GM19328 (cell line): ENCODE results near the gene POPDC3.
"Not testable (repeated sequence)": the region's sequence is repeated elsewhere in the genome, so short reads cannot be mapped to it uniquely, and the experiment has no call there.

Experiments used
- ATAC-seq: cut with Tn5 transposase; IDR thresholded peaks from one replicate; pipeline ENCODE4 v1.9.1; 2021; ENCODE audit warnings: mild to moderate bottlenecking, moderate library complexity; ENCODE audit not compliant: unreplicated experiment

The POPDC3 gene

DNA sequence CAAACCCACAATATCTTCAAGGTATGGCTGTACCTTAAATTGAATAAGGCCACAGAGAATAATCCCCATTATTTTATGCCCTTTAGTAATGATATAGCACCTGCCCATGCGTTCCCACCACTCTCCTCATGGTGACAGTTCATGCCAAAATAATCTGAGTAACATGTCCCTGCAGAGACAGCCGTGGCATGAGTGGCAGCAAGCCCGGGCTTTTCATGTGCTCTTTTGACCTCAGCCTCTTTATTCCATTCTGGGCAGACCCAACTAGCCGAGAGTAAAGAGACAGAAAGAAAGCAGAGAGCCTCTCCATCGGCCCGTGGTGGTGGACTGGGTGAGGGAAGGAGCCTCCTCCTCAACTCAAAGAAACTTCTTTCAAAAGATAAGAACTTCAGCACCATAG, 19.9 kb upstream of the POPDC3 start:
- ATAC-seq = no peak

- no peak for ATAC-seq
Observed at GRCh38 chr6:105196076-105196475, 16.3 kb upstream of the POPDC3 start.

DNA sequence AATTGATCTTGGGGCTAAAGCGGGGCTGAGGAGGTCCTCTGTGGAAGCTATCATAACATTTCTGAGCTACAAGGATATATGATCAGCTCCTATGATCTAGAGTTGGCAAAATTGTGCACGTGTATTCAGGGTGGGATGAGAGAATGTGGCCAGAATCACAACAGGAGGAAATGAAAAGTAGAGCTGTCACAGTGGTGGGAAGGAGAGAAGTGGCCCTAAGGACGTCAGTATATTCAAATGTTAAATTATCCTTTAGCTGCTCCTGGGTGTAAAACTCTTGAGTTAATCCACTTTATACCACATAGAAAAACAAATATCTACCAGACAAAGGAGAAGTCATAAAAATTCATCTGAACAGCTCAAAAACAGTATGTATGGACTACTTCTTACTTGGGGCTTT, 14.8 kb upstream of the POPDC3 start:
- no peak for ATAC-seq

DNA sequence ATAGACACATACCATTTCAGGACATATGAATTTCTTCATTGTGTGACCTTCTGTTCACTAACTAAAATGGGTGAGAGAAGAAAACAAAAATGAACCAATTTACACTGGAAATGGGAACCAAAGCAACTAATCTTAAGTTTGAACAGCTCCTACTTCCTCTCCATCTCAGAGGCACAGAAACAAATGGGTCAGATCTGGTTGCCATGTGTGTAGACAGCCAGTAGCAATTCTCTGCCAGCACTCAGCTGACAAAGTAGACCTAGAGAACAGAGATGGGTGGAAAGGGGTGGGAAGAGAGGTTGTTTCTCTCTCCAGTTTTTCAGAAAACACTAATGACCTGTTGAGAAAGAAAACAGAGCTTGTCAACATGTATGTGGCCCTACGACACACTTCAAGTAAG, 14.3 kb upstream of the POPDC3 start:
- ATAC-seq = no peak

DNA sequence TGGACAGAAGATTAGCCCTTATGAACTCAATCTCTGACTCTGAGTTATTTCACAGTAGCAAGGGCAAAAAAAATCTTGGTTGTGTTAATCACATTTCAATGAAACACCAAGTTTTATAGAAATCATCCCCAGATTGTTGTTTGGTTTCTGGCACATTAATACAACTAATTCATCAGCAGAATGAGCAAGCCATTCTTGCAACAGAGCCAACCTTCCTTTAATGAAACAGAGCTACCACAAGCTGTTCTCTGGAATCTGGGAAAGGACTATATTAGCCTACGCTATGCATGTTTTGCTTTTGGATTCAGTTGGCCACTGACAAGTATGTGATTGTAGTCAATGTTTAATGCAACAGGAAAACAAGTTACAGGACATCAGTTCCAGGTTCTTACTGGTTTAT, 13.8 kb upstream of the POPDC3 start:
- no peak for ATAC-seq

DNA sequence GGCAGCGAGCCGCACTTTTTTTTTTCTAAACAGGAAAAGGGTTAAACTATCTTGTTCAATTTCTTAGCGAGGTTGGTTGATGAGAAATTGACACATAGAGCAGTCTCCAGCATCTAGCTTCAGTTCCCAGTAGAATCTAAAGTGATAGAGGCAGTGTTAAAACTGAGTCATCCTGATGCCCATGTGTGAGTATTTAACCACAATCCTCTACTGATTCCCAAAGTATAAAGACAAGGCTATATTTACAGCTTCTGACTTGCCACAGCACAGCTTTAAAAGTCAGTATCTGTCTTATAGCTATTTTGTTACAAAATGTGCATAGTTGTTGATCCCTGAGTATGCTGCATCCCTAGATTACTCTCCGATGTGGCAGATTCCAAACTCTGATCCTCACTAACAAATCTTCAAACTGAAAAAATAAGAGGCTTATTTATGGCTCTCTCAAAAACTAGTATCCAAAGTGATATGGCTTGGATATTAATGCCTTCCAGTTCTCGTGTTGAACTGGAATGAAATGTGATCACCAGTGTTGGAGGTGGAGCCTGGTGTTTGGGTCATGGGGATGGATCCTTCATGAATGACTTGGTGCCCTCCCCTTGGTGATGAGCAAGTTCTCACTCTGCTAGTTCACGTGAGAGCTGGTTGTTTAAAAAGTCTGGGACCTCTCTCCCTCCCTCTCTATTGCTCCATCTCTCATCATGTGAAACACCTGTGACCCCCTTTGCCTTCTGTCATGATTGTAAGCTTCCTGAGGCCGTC, 13.1 kb upstream of the POPDC3 start:
- no peak for ATAC-seq

- ATAC-seq = no peak
Observed at GRCh38 chr6:105191351-105191750, 11.5 kb upstream of the POPDC3 start.

GRCh38 chr6:105189026-105189820, 9.4 kb upstream of the POPDC3 start:
- ATAC-seq = no peak

DNA sequence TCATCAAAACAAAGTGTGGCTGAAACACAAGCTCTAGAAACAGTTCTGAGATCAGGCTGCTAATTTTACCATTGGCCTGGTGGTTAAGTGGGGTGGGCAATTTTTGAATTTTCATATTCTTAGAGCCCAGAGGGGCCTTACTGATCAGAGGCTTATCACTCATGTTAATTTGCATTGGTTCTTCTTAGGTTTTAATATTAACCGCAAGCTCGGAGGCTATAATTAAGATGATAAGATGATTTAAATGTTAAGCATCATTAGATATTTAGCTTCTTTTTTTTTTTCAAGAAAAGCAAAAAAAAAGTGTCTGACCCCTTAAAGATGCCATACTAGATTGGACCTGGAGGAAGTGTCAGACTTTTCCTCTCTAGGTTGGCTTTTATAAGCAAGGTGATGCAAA, 8.4 kb upstream of the POPDC3 start:
- no peak for ATAC-seq

DNA sequence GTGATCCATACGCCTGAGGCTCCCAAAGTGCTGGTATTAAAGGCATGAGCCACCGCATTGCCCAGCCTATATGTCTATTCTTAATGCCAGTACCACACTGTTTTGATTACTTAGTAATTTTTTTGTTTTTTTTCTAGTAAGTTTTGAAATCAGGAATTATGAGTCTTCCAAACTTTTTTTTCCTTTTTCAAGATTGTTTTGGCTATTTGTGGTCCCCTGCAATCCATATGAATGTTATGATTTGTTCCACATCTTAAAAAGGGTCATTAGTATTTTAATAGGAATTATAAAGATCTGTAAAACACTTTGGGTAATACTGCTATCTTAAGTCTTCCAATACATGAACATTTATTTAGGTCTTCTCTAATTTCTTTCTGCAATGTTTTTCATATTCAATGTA, 6.8 kb upstream of the POPDC3 start:
- ATAC-seq = no peak

DNA sequence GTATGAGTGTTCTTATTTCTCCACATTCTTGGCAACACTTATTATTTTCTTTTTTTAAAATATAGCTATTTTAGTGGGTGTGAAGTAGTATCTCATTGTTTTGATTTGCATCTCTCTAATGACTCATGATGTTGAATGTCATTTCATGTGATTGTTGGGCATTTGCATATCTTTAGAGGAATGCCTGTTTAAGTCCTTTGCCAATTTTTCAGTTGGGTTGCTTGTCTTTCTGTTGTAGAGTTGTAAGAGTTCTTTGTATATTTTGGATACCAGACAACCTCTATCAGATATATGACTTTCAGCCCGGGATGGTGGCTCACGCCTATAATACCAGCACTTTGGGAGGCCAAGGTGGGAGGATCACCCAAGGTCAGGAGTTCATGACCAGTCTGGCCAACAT, 5.1 kb upstream of the POPDC3 start:
- ATAC-seq = no peak

DNA sequence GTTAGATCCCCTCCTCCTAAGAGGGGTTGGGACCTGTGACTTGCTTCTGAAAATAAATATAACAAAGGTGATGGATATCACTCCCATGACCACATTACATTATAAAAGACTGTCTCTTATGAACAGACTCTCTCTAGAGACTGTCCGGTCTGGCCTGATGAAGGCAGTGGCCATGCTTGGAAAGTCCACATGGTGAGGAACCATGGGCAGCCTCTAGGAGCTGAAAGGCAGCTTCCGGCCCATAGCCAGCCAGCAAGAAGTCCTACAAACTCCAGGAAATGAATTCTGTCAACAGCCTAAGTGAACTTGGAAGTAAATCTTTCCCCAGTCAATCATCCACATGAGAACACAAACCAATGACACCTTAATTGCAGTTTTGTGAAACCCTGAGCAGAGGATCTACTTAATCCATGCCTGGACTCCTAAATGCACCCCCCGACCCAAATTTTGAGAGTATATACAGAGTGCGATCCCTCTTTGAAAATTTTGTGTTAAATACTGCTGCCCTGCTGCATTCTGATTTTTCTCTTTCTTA, 2.2 kb upstream of the POPDC3 start:
- ATAC-seq = no peak

GRCh38 chr6:105178636-105179035, 1.2 kb downstream of the POPDC3 start:
- ATAC-seq = no peak

GRCh38 chr6:105178110-105178509, 1.7 kb downstream of the POPDC3 start:
- no peak for ATAC-seq

- no peak for ATAC-seq
Observed at GRCh38 chr6:105177556-105177955, 2.3 kb downstream of the POPDC3 start.

GRCh38 chr6:105174512-105174911, 5.3 kb downstream of the POPDC3 start:
- ATAC-seq = no peak

DNA sequence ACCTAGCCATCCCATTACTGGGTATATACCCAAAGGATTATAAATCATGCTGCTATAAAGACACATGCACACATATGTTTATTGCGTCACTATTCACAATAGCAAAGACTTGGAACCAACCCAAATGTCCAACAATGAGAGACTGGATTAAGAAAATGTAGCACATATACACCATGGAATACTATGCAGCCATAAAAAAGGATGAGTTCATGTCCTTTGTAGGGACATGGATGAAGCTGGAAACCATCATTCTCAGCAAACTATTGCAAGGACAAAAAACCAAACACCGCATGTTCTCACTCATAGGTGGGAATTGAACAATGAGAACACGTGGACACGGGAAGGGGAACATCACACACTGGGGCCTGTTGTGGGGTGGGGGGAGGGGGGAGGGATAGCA, 7.3 kb downstream of the POPDC3 start:
- ATAC-seq = not testable (repeated sequence)

DNA sequence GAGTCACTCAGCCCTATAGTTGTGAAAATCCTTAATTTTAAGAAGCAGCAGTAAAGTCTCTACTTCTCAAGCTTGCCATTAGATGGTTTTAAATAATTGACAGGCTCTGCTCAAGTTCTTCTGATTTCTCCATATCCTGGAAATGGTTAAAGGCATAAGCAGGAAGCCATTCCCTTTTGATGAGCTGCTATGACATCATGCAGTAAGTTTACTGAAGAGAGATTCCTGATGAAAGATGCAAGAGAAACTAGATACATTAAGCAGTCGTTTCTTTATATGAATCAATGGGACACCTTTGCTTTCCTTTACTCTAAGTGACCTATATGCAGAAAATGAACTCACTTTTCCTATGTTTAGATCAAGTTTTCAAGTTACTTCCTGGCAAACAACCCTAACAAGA, 9.8 kb downstream of the POPDC3 start:
- ATAC-seq = no peak

DNA sequence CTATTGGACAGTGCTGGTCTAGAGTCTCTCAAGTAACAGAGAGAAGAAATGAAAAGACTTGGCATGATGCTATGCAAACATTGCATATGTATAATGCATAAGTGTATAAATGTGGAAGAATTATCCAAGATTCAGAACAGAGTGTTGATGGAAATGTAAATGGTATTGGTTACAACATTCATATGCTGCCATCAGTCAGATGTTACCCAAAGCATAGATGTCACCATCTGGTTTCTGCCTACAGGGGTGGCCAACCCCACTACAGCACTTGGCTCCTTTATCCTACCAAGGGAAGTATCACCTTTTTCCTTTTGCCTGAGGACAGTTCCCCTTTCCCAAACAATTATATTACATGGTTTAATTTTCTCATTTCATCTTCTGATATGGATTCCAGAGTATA, 11.9 kb downstream of the POPDC3 start:
- no peak for ATAC-seq

DNA sequence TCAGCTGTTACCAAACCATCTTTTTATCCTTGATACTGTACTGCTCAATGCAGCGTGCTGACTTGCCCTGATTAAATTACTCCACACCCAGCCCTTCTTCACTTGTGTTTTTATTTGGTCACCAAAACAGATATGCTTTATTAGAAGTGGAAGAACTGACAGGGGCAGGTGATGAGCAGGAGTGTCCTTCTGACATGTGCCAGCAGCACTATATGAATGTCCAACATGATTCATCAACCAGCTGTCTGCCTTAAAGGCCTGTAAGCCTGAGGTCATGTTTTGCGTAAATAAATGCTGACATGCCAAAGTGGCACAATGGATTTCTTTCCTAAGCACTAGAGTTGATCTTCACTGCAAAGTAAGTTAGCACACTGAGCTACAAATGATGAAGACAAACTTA, 15.4 kb downstream of the POPDC3 start:
- ATAC-seq = no peak

GRCh38 chr6:105163183-105163582, 16.6 kb downstream of the POPDC3 start:
- ATAC-seq = no peak

DNA sequence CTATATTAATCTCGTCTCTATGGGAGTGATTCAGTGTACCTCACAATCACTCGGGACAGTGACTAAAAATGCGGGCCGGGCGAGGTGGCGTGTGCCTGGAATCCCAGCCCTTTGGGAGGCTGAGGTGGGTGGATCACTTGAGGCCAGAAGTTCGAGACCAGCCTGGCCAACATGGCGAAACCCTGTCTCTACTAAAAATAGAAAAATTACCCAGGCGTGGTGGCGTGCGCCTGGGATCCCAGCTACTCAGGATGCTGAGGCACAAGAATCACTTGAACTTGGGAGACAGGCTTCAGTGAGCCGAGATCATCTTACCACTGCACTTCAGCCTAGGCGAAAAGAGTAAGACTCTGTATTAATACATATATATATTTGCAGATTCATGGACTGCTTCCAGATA, 17.4 kb downstream of the POPDC3 start:
- no peak for ATAC-seq
